NK-92 (cell line): ENCODE results near the gene SELENOS.

Source experiments
- DNase-seq: peaks from one replicate; lab custom pipeline; 2025; ENCODE audit not compliant: unreplicated experiment; lab: John Stamatoyannopoulos, UW

Gene SELENOS

GRCh38 chr15:101277943-101278564 lies 769 bp upstream of the SELENOS start:
- DNase-seq: no peak

GRCh38 chr15:101276501-101277037 lies 716 bp downstream of the SELENOS start:
- no peak for DNase-seq

GRCh38 chr15:101275018-101275417 lies 2.3 kb downstream of the SELENOS start:
- no peak for DNase-seq

- no peak for DNase-seq
Measured at GRCh38 chr15:101273534-101273933, 3.8 kb downstream of the SELENOS start.

- no peak for DNase-seq
Measured at GRCh38 chr15:101272584-101272983, 4.7 kb downstream of the SELENOS start.

GRCh38 chr15:101269479-101270223 lies 7.6 kb downstream of the SELENOS start:
- DNase-seq: no peak

- no peak for DNase-seq
Measured at GRCh38 chr15:101267320-101268104, 9.8 kb downstream of the SELENOS start.

GRCh38 chr15:101266787-101267186 lies 10.5 kb downstream of the SELENOS start:
- no peak for DNase-seq

GRCh38 chr15:101266034-101266433 lies 11.3 kb downstream of the SELENOS start:
- no peak for DNase-seq

GRCh38 chr15:101264911-101265641 lies 12.2 kb downstream of the SELENOS start:
- no peak for DNase-seq

- DNase-seq: no peak
Measured at GRCh38 chr15:101264011-101264410, 13.3 kb downstream of the SELENOS start.

- no peak for DNase-seq
Measured at GRCh38 chr15:101262551-101262950, 14.7 kb downstream of the SELENOS start.

GRCh38 chr15:101258238-101259144 lies 18.8 kb downstream of the SELENOS start:
- DNase-seq: no peak

GRCh38 chr15:101256757-101257156 lies 20.5 kb downstream of the SELENOS start:
- no peak for DNase-seq

- no peak for DNase-seq
Measured at GRCh38 chr15:101255615-101256241, 21.6 kb downstream of the SELENOS start.

GRCh38 chr15:101255051-101255395 lies 22.3 kb downstream of the SELENOS start:
- DNase-seq: no peak

GRCh38 chr15:101254157-101255050 lies 22.9 kb downstream of the SELENOS start:
- no peak for DNase-seq

GRCh38 chr15:101252836-101253235 lies 24.4 kb downstream of the SELENOS start:
- DNase-seq: no peak
